Ovary (tissue), 9 donors: ENCODE data around the gene OSR1. TPM values are rescaled to one million over a fixed set of nuclear protein-coding genes. Genes with fewer than 3 reads are reported as not detected.

ENCODE experiments used
- DNase-seq, 5 donors: peaks; one replicate each; pipeline ENCODE4 v3.0.0-alpha.2; 2019 to 2020
- H3K27ac ChIP-seq, 2 donors: fragments of 200-600 bp; one replicate each; pipeline versions ENCODE4 v1.5.1 to v1.8.0; 2019 to 2022
- H3K27me3 ChIP-seq: fragments of 200-600 bp; one replicate; pipeline ENCODE4 v1.8.0; 2022
- H3K36me3 ChIP-seq: fragments of 200-600 bp; sonication (generic); one replicate; pipeline ENCODE4 v1.5.1; 2019
- H3K4me1 ChIP-seq: one replicate; pipeline ENCODE4 v1.8.1; 2013; ENCODE audit warnings: mild to moderate bottlenecking, moderate library complexity; ENCODE audit not compliant: insufficient read depth
- H3K4me3 ChIP-seq: fragments of 200-600 bp; sonication (generic); one replicate; pipeline ENCODE4 v1.5.1; 2017
- H3K9me3 ChIP-seq, 2 donors: fragments of 200-600 bp in 1 of 2; sonication (generic) in 1 of 2; one replicate each; pipeline versions ENCODE4 v1.5.1 to v1.8.1; 2013 to 2019; ENCODE audit warnings: mild to moderate bottlenecking in 1 of 2, moderate library complexity in 1 of 2
- EP300 ChIP-seq: sonication (generic); formaldehyde crosslinking; IDR thresholded peaks from one replicate; pipeline ENCODE4 v1.6.1; 2017; ENCODE audit warnings: antibody characterized with exemption
- POLR2A ChIP-seq: fragments of 450-650 bp; IDR thresholded peaks from one replicate; pipeline ENCODE4 v1.6.1; 2017; ENCODE audit warnings: antibody characterized with exemption, mild to moderate bottlenecking, moderate library complexity
- WGBS, 3 donors: extraction: QIAGEN DNeasy Blood & Tissue Kit in 1 of 3; methylation state at CpG; one replicate each; pipeline versions ENCODE4 v1.1.5 to v1.1.7; 2013 to 2017; 5-methylcytosine and 5-hydroxymethylcytosine counted together
- intact Hi-C, 4 donors: fragments of 100-400 bp; cut with DNase I; formaldehyde crosslinking; loops; one replicate each; pipeline versions ENCODE4 v1.11.0 to v1.15.1; 2022 to 2023
- microRNA-seq, 3 donors: library from miRNA; unstranded; fragments of <30 nt; microRNA quantifications; one replicate each; pipeline versions ENCODE4 to v1.2.0, GENCODE V29; 2019 to 2020
- polyA plus RNA-seq, 2 donors: library from polyadenylated mRNA; stranded (reverse); fragments of 200-250 nt in 1 of 2; fragments of 350-450 nt in 1 of 2; fragmentation: Illumina TruSeq in 1 of 2; extraction: RNeasy Lipid Tissue Mini Kit (QIAGEN cat#74804) in 1 of 2; gene quantifications; one replicate each; pipeline ENCODE4 v1.2.3, GENCODE V29; 2013 to 2014
- small RNA-seq: library from RNA; depleted of rRNA; stranded (forward); fragments of <200 nt; gene quantifications from one replicate; pipeline ENCODE3, GENCODE V24; 2016
- total RNA-seq, 7 donors: library from RNA; depleted of rRNA in 2 of 7; stranded (reverse); fragments of >200 nt in 2 of 7; fragmentation: NEBNext Ultra II Directional in 3 of 7; extraction: Animal tissue kit (Norgen Biotek cat#: 25700) in 3 of 7; gene quantifications; one replicate each; pipeline versions ENCODE4 v1.1.0 to v1.2.4, GENCODE V29; 2016 to 2023
- TF ChIP-seq, protein P1 (sequence below), 3 donors: fragments of 450-650 bp in 2 of 3; fragments of 200-600 bp in 1 of 3; IDR thresholded peaks; one replicate each; pipeline versions ENCODE4 v1.5.1 to v1.8.0; 2016 to 2022; ENCODE audit warnings: antibody characterized with exemption in 3 of 3, mild to moderate bottlenecking in 1 of 3
- donor health status: DM: no; HTN: no; CAD: no; lungs with moderate emphysema.
- donor health status: DM: no; HTN: no; CAD: no.
- donor health status: Bipolar disorder and iron deficiency.
- donor health status: DM: yes; HTN: yes; CAD: no.
- donor health status: DM: no; HTN: no; CAD: no.
- donor health status: DM: yes; HTN: yes; CAD: no.

Gene OSR1
- total and polyA plus RNA-seq, 9 donors: 2.5 to 11.5 (median 5.5) TPM

DNA sequence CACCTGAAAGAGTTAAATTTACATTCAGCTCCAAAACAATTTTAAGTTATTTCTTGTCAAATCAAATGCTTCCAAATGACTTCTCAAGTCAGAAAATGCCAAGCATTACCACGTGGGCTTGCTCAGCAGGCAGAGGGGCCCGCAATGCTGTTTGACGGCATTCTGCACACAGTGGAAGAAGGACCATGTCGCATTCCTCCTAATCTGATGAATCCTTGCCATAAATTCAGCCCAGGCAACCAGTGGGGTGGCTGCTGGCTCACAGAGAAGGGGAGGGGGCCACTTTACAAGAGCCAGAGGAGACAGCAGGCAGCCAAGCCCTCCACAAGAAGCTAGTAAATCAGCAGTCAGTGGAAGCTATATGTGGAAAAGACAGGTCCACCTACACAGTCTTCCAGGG is 56.7 kb downstream of the OSR1 start:
- no peak overlapping the region for H3K4me3 ChIP-seq
- no peak for DNase-seq
- no peak overlapping the region for H3K27ac ChIP-seq
- H3K9me3 ChIP-seq: no peaks in the 10 kb centered on the region
- intact Hi-C loops: no loop called here
- no peaks in the 10 kb centered on the region for H3K4me1 ChIP-seq
- WGBS, 3 donors: 63 to 90% (median 89%) methylated on average over 4 of the region's 4 CpGs
- H3K27me3 ChIP-seq: no peaks in the 10 kb centered on the region
- TF ChIP-seq POLR2A (no peak), EP300 (no peak)
- TF ChIP-seq, protein P1, sequence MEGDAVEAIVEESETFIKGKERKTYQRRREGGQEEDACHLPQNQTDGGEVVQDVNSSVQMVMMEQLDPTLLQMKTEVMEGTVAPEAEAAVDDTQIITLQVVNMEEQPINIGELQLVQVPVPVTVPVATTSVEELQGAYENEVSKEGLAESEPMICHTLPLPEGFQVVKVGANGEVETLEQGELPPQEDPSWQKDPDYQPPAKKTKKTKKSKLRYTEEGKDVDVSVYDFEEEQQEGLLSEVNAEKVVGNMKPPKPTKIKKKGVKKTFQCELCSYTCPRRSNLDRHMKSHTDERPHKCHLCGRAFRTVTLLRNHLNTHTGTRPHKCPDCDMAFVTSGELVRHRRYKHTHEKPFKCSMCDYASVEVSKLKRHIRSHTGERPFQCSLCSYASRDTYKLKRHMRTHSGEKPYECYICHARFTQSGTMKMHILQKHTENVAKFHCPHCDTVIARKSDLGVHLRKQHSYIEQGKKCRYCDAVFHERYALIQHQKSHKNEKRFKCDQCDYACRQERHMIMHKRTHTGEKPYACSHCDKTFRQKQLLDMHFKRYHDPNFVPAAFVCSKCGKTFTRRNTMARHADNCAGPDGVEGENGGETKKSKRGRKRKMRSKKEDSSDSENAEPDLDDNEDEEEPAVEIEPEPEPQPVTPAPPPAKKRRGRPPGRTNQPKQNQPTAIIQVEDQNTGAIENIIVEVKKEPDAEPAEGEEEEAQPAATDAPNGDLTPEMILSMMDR (IDR thresholded peaks at IDR 0.05): no peak
- no peaks in the 10 kb centered on the region for H3K36me3 ChIP-seq

Small RNA genes lying within 50 kb of the gene (microRNA-seq; reads per million reads assigned to microRNA genes)
- gene MIR4757: 1.2 to 9.0 (median 4.5) reads per million in 3 donors

Small RNA genes lying within 50 kb of the gene (small RNA-seq; reads per million reads assigned to genes)
- gene MIR4757: not detected
